Measurements from ENCODE around the gene MYL7. TPM values are rescaled to one million over a fixed set of nuclear protein-coding genes. Genes with fewer than 3 reads are reported as not detected.
A peak's percentile ranks its signal among the peaks of the same experiment; 100 is the strongest.
"Not testable (repeated sequence)": the region's sequence is repeated elsewhere in the genome, so short reads cannot be mapped to it uniquely, and the experiment has no call there.

MYL7 gene, protein sequence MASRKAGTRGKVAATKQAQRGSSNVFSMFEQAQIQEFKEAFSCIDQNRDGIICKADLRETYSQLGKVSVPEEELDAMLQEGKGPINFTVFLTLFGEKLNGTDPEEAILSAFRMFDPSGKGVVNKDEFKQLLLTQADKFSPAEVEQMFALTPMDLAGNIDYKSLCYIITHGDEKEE
- polyA plus RNA-seq (2013, experiment 1 of 2; ENCODE audit: insufficient read length), result not detected
- not detected for polyA plus RNA-seq (2013, experiment 2 of 2; ENCODE audit: insufficient read length)

DNA sequence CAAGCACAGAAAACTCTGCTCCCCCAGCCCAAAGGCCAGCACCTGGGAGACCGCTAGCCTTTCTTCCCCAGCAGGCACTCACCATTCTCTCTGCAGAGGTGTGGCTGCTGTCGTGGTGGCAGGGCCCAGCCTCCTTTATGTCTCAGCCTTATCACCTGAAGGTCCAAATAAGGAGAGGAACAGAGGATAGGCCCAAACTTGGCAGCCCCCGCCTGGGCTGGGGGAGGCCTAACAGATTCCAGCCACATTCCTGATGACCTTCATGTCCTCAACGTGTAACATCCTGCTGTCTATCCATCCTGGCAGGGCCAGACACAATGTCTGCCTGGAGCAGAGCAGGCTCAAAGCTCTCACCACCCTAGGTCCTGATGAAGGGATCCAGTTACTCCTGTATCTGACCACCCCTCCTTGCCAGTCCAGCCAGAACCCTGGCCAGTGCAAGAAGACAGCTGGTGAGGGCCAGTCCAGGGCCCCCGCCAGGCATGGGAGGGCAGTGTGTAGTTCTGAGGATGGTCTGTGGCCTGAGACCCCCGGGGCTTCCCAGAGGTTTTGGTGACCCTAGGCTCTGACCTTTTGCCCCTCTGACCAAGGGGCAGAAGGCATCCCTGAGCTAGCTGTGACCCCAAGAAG is at the start of gene MYL7:
TSS of gene MYL7 (minus strand) at position 112 of the 630 bp plus-strand sequence. CDS start at position 85, 27 bp downstream.
- no peak for DNase-seq

DNA sequence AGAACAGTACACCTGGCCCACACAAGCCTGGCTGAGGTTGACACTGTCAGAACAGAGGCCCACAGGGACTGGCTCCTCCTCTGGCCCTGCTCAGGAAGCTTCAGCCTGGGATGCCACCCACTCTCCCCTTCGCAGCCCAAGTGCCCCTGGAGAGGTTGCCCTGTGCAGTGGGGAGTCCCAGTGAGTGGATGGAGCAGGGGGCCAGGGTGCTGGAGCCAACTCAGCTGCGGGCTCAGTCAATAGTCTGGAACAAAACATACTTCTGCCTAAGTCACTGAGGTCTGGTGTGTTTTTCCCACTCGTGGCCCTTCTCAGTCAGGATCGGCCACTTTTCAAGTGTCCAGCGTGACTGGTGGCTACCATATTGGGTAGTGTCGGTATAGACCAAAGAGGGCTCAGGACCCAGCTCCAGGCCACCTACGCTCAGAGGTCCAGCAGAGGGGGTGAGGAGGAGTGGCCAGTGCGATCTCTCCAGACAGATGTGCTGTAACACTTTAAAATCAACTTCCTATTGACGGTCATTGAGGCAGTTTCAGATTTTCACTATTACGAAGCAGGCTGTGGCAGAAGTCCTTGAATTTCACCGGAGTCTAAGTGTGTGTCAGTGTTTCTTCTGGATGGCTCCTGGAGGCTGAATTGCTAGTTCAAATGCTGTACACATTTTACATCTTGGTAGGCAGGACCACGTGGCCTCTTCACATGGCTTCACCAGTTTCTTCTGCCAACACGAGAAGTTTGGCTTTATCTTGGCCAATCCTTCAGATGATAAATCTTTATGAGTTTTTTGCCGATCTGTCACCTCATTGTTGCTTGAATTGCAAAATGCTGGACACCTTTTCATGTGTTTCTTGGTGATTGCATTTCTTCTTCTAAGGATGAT is 49.1 kb upstream of the MYL7 start:
- no peak for DNase-seq

DNA sequence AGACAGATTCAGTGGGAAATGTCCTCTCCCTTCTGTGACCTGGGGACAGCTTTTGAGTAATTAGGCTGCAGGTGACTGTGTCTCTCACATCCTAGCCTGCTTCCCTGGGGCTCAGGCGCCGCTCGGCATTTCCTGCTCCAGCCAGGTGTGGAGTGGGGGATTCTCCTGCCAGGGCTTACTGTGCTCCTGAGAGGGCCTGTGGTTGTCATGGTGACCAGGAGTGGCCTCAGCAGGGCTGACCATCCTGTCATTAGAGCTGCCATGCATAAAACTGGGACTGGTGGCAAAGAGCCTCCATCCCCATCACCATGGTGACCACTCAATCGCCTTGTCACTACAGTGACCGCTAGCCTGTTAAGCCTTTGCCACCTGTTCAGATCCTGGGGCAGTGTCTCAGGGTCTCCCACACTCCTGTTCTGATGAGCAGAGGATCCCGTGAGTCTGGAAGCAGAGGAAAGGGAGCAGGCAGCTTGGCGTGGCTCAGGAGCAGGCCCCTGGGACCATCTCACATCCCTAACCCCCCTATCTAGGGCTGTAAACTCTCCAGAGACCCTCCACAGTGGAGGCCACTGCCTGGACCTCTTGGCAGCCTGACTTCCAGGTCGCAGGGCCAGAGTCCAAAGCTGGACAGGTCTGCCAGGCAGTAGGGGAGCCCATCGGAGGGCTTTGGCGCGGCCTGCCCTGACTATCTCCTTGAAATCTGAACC is 48.3 kb upstream of the MYL7 start, which contains the start of gene GCK:
TSS of gene GCK (minus strand) at position 154 of the 707 bp plus-strand sequence. CDS start 486 bp downstream, outside the sequence.
- no peak for DNase-seq

DNA sequence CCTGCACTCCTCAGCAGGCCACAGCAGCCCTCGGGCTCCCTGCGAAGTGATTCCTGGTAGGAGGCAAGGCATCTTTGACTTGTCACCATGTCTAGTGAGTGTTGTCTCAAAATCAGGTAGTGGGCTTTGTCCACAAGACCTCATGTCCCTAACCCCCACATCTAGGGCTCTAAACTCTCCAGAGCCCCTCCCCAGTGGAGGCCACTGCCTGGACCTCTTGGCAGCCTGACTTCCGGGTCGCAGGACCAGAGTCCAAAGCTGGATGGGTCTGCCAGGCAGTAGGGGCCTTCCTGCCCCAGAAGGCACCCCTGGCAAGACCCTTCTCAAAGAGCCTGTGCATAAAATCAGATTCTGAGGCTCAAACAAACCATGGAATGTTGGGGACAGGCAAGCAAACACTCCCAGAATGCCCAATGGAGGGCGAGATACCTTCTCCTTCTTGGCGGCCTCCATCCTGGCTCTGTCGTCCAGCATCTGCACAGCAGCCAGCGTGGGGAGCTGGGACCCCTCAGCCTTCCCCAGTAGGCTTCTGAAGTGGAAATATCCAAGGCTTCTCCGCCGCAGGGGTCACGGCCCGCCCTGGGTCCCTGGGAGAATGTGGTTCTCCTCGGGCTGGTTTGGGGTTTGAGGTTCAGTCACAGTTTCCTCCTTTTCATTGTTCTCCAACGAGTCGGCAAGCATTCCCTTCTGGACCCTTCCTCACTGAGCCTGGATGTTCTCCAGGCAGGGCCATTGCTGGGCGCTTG is 47.5 kb upstream of the MYL7 start:
- DNase-seq, result no peak

DNA sequence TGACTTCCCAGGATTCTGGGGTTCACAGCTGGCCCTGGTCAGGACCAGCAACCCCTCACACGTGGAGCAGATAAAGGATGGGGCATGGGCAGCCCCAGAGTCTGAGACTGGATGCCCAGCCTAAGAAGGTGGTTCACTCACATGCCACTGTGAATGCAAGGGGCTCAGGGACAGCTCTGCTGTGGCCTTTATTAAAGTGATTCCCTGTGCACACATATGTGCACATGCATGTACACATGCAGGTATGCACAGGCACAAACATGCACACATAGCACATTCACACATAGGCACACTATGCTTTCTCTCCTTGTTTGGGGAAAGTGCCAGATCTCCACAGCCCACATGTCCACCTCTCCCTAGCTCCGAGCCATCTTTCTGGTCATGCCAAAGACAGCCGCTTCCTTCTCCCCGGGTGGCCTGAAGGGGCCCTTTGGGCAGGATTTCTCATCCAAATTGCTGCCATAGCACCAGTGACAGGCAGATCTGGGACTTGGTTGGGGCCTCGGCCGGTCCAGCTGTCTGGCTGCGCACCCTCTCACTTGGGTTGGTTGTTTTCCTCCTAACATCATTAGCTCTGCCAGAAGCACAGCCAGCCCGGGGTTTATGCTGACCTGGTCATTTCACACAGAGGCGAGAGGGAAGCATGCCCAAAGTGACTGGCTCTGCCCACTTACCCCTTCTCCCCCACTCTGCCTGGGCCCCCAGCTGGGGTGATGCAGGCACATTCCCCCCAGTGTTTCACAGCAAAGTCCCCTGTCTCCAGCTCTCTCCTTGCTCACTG is 46.7 kb upstream of the MYL7 start:
- no peak for DNase-seq

DNA sequence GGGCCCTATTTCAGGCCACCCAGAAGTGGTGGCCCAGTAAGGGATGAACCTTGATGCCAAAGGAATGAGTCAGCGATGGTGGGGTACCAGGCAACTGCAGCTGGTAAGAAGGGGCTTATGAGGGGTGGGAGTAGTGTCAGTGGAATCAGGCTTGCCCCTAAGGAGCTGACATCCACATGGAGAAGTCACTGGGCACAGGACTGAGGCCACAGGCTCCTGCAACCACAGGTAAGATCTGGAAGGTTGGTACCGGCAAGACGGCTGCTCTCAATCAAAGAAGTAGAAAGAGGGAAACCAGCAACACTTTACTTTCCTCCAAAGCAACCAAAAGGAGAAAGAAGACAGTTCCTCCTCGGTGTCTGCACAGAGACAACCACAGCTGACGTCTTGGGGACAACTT is 45.6 kb upstream of the MYL7 start:
- DNase-seq, result no peak

DNA sequence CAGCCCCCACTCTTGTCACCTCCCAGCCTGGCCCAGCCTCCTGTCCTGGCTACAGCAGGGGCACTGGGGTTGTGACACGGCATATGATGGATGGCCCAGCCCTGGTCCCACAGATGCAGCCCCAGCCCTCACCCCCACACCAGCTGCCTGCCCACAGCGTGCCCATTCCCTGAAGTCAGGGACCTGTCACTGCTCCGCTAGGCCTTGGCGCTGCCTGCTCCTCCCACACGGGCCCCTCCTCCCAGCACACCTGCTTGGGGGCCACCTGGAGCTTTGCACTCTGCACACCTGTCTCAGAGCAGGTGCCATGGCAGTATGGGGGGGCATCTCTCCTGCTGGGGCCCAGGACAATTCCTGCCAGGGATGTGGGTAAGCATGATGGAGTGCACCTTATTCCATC is 44.6 kb upstream of the MYL7 start:
- no peak for DNase-seq

DNA sequence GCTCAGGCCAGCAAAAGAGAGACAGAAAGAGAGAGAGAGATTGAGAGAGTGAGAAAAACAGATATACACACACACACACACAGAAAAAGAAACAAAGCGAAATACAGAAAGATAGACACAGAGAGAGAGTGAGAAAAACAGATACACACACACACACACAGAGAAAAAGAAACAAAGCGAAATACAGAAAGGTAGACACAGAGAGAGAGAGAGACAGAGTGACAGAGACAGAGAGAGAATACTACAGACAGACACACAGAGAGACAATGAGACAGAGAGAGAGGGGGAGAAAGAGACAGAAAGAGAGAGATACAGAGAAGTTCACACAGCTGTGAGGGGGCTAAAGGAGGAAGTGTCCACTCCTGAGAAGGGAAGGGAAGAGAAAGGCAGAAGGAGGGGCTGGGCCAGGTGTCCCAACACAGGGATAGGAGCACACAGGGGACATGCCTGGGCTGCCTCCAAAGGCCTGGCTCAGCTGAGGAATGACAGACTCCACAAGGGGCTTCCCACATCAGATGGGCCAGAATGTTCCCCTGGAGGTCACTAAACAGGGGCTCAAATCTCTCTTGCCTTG is 43.8 kb upstream of the MYL7 start:
- DNase-seq, result no peak

DNA sequence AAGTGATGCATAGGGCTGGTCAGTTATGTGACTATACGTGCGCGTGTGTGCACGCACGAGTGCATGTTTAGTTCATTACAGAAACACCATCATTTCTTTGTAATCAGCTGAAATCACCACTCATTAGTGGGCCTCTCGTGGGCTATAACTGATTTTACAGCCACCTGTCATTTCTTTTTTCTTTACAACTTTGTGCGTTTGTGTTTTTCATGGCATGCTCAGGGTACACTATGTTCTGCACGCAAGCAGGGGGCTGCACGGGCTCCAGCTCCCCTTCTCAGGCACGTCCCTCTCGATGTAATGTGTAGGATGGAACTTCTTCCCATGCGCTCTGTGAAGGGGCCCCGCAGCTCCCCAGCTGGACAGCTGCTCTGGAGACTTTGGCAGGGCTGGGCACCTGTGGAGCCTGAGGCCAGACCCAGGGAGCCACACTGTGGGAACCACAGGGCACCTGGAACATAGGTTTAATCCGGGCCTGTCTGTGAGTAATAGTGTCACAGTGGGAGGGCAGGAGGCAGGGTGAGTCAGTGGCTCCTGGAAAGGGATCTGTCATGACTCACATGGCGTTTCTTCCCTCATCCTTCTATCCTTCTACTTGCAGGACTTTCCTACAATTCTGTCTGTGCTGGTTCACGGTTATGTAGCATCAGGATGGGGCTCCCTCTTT is 43.2 kb upstream of the MYL7 start:
- peak; percentile 85 for DNase-seq

DNA sequence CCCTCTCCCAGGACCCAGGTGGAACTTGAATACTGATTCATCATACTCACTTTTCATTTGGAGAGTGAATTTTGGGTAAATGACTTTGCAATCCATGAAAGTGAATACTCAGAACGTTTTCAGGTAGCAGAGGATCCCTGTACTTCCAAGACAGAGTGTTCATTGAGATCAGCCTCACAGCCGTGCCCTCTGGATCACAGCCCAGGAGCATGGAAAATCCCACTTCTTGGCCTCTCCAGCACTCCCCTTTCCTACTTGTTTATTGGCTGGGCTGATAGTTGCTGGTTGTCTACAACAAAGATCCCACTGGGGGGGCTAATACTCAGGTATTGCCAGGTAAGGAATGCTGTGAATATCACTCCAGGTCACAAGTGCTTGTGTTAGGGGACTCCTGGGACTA is 42.3 kb upstream of the MYL7 start:
- no peak for DNase-seq

DNA sequence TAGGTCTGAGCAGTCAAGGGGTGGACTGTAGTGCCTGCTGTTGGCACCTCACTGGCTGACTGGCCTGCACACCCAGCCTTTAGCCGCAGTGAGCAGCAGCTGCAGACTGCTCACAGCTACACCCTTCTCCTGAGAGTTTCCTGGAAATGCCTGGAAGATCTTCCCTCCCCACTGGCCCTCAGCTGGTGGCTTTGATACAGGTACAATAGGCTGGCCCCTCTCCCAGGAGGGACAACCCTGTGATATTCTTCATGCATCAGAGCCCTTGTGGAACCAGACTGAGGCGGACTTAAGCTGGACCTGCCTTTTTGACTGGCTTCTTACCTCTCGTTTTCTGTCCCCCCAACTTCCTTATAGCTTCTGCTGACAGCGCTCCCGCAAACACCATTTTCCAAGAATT is 41.7 kb upstream of the MYL7 start:
- DNase-seq, result no peak

DNA sequence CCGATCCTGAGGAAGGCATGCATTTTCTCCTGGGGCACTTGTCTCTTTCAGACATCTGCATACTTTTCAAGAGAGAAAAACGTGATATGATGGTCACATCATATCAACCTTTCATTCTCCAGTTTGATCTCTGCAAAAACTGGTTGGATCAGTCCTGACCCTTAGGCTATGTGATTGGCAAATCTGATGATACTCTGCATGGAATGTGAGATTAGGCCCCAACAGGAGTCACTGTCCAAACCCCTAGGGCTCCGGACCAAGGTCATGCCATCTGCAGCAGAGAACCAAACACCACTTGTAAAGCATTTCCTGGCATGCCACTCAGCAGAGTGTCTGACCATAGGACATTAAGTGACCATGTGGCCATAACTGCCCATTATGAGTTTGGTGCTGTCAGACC is 39.5 kb upstream of the MYL7 start:
- DNase-seq, result no peak

DNA sequence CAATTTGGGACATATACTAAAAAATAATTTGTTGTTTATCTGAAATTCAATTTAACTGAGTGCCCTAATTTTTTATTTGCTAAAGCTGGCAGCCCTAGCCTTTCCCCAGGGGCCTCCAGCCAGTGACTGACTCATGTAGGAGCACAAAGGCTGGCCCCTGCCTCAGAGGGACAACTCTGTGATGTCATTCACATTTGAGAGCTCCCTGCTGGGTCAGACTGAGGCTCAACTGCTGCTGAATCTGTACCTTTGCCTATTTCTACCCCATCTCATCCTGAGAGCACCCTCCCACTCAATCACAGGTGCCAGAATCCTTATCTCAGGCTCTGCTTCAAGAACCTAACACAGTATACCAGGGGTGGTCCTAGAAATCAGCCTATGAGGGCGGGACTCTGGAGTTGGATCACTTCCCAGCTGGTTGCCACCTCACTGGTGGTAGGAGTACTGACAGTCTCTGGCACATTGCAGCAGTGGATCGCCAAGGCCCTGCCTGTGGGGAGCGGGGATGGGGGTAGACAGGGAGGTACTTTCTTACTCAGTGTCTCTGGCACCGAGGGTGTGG is 36.5 kb upstream of the MYL7 start:
- peak; percentile 74 for DNase-seq

DNA sequence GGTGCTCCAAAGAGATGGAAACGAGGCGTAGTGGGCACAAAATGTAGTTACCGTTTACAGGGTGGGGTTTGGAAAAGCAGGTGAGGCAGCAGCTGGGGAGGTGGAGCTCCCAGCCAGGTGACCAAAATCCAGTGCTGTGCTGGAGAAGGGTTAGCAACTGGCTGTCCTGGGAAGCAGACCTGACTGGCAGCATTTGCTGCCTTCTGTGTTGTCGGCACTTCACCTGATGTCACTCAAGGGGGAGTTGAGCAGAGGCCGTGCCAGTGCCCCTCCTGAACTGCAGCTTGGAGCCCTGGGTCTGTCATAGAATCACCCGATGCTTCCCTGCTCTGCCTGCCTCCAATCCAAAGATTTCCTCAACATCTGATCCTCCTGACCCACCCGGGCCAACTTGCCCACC is 35.4 kb upstream of the MYL7 start:
- no peak for DNase-seq

DNA sequence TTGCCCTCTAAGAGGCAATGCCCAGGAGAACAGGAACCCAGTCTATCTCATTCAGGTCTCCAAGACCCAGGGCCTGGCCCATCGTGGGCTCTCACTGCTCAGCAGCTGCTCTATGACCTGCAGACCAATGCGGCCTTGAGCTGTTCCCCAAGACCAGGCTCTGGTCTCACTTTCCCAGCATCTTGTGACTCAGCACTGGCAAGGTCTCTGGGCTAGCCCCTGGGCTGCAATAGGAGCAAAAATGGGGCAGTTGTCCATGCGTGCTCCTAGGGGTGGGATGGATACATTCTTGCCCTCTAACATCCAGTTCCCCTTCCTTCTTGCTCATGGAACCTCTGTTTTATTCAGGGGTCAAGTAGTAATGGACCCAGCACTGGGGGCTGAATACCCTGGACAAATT is 34.6 kb upstream of the MYL7 start:
- DNase-seq, result no peak

DNA sequence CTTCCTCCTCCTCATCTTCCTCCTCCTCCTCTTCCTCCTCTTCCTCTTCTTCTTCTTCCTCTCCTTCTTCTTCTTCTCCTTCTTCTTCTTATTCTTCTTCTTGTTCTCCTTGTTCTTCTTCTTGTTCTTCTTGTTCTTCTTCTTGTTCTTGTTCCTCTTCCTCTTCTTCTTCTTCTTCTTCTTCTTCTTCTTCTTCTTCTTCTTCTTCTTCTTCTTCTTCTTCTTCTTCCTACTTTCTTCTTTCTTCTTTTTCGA is 33.5 kb upstream of the MYL7 start:
- DNase-seq, result not testable (repeated sequence)

DNA sequence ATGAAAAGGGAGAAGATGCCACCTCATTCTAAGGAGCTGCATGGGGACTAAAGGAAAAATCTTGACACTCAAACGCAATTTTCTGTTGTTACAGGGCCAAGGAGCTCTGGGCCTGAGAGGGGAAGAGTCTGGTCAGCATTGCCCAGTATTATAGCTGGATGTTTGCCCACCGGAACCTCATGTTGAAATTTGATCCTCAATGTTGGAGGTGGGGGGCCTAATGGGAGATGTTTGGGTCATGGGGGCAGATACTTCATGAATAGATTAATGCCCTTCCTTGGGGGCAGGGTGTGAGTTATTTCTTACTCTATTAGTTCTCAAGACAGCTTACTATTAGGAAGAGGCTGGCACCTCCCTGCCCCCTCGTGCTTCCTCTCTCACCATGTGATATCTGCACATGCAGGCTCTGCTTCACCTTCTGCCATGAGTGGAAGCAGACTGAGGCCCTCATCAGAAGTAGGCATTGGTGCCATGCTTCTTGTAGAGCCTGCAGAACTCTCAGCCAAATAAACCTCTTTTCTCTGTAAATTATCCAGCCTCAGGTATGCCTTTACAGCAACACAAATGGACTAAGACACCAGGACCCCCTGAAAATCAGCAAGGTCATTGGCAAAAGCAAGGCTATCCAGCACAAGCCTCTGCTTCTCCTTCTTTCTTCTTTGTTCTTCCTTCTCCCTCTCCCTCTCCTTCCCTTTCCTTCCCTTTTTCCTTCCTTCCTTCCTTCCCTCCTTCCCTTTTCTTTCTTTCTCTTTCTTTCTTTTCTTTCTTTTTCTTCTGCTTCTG is 33.0 kb upstream of the MYL7 start:
- DNase-seq, result no peak

DNA sequence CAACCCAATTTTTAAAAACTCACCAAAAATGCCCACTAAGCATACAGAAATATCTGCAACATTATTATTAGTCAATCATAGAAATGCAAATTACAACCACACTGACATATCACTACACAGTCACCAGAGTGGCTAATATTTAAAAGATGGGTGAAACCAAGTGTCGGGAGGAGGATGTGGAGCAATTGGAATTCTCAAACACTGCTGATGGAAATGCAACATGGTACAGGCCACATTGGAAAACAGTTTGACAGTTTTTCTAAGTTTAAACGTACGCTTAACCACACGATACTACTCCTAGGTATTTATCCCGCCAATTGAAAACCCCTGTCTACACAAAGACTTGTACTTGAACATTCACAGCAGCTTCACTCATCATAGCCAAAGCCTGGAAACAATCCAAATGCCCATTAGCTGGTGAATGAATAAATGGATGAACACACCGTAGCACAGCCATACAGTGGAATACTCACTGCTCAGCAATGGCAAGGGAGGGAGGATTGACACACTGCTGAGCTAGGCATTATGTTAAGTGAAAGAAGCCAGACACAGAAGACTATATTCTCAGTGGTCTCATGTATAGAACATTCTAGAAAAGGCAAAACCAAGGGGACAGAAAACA is 31.8 kb upstream of the MYL7 start:
- DNase-seq, result no peak

DNA sequence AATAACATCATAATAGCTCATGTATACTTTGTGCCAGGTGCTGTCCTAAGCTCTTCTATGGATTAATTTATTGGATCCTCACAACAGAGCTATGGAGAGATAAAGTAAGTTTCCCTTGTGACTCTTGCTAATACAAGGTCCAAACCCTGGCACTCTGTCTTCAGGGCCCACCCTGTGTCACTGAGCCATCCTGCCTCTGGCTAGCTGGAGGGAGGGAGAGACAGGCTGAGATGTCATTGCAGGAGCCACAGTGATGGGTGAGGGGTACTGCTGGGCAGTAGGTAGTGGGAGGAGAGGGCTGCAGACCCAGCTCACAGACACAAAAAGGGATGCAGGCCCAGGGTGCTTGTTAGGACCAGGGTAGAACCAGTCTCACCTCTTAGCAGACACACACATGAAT is 31.2 kb upstream of the MYL7 start:
- DNase-seq, result no peak

All from fibroblast of skin of back (primary cell).